Colonic mucosa (tissue), 4 donors: ENCODE measurements around the gene CCDC91. TPM values are rescaled to one million over a fixed set of nuclear protein-coding genes. Genes with fewer than 3 reads are reported as not detected.

Source experiments
- DNase-seq: peaks from one replicate; pipeline ENCODE4 v3.0.0-alpha.2; 2020
- H3K27ac ChIP-seq: fragments of 200-600 bp; one replicate; pipeline ENCODE4 v1.8.0; 2021
- H3K27me3 ChIP-seq: fragments of 200-600 bp; one replicate; pipeline ENCODE4 v1.8.0; 2021
- H3K36me3 ChIP-seq: fragments of 200-600 bp; one replicate; pipeline ENCODE4 v1.8.0; 2021
- H3K4me1 ChIP-seq: fragments of 200-600 bp; one replicate; pipeline ENCODE4 v1.8.0; 2021; ENCODE audit warnings: mild to moderate bottlenecking
- H3K4me3 ChIP-seq: fragments of 200-600 bp; one replicate; pipeline ENCODE4 v1.8.0; 2021
- H3K9ac ChIP-seq, 2 donors: one replicate each; pipeline ENCODE4 v1.7.0; 2013; ENCODE audit warnings: control low read depth in 2 of 2, low read depth in 2 of 2, low read length in 2 of 2
- H3K9me3 ChIP-seq: fragments of 200-600 bp; one replicate; pipeline ENCODE4 v1.8.0; 2021
- CTCF ChIP-seq: fragments of 200-600 bp; IDR thresholded peaks from one replicate; pipeline ENCODE4 v1.8.0; 2022; ENCODE audit warnings: antibody characterized with exemption, mild to moderate bottlenecking
- intact Hi-C: fragments of 100-400 bp; cut with DNase I; formaldehyde crosslinking; loops from one replicate; pipeline ENCODE4 v1.14.1; 2022
- total RNA-seq, 2 donors: library from RNA; stranded (reverse); fragmentation: NEBNext Ultra II Directional in 1 of 2; extraction: Animal tissue kit (Norgen Biotek cat#: 25700) in 1 of 2; gene quantifications; one replicate each; pipeline ENCODE4 v1.2.1, GENCODE V29; 2021
- donor health status: healthy.
- donor health status: DM: no; HTN: no; CAD: no.
- donor health status: DM: no; HTN: no; CAD: no.

The CCDC91 gene
- 10 to 100 TPM; 15.6 to 20.5 TPM for total RNA-seq

- Histone ChIP-seq H3K27me3 (no peaks in the 10 kb centered on the region), H3K4me1 (no peaks in the 10 kb centered on the region), H3K4me3 (peak within 1 kb of the TSS; percentile 86), H3K9ac (peak within 1 kb of the TSS; percentile 89 to 100), H3K9me3 (no peaks in the 10 kb centered on the region), H3K36me3 (no peaks in the 10 kb centered on the region), H3K27ac (peak within 1 kb of the TSS; percentile 94)
- TF ChIP-seq CTCF = no peak
- intact Hi-C loops = no loop called here
- peak; percentile 90 for DNase-seq
Observed at GRCh38 chr12:28190321-28191050, at the start of gene CCDC91. Gene CCDC91 (plus strand): TSS chr12:28190456. CDS start chr12:28257216, 66,760 bp downstream.

- no peak for TF ChIP-seq CTCF
- H3K9me3 ChIP-seq = no peaks in the 10 kb centered on the region
- no peaks in the 10 kb centered on the region for H3K36me3 ChIP-seq
- DNase-seq = no peak
- intact Hi-C loops = no loop called here
- H3K27ac ChIP-seq = no peak overlapping the region
- no peaks in the 10 kb centered on the region for H3K27me3 ChIP-seq
- no peak overlapping the region for H3K9ac ChIP-seq
- H3K4me3 ChIP-seq = no peak overlapping the region
- H3K4me1 ChIP-seq = no peaks in the 10 kb centered on the region
Observed at GRCh38 chr12:28144059-28144458, 46.2 kb upstream of the CCDC91 start.

GRCh38 chr12:28144532-28144931 is 45.7 kb upstream of the CCDC91 start:
- no peaks in the 10 kb centered on the region for H3K9me3 ChIP-seq
- no peaks in the 10 kb centered on the region for H3K36me3 ChIP-seq
- H3K4me3 ChIP-seq = no peak overlapping the region
- no peak for TF ChIP-seq CTCF
- DNase-seq = no peak
- no peak overlapping the region for H3K9ac ChIP-seq
- no peaks in the 10 kb centered on the region for H3K27me3 ChIP-seq
- no peaks in the 10 kb centered on the region for H3K4me1 ChIP-seq
- H3K27ac ChIP-seq = no peak overlapping the region
- intact Hi-C loops = no loop called here

GRCh38 chr12:28145216-28145615 is 45.0 kb upstream of the CCDC91 start:
- intact Hi-C loops = no loop called here
- DNase-seq = no peak
- Histone ChIP-seq H3K4me1 (no peaks in the 10 kb centered on the region), H3K4me3 (no peak overlapping the region), H3K27me3 (no peaks in the 10 kb centered on the region), H3K36me3 (no peaks in the 10 kb centered on the region), H3K9ac (no peak overlapping the region), H3K9me3 (no peaks in the 10 kb centered on the region), H3K27ac (no peak overlapping the region)
- TF ChIP-seq CTCF = no peak

- Histone ChIP-seq H3K9ac (no peak overlapping the region), H3K4me1 (no peaks in the 10 kb centered on the region), H3K9me3 (no peaks in the 10 kb centered on the region), H3K36me3 (no peaks in the 10 kb centered on the region), H3K27ac (no peak overlapping the region), H3K27me3 (no peaks in the 10 kb centered on the region), H3K4me3 (no peak overlapping the region)
- TF ChIP-seq CTCF = no peak
- intact Hi-C loops = no loop called here
- DNase-seq = no peak
Observed at GRCh38 chr12:28149279-28149678, 41.0 kb upstream of the CCDC91 start.
